Upper lobe of right lung (tissue), 1 donor: ENCODE data around the gene EPB41L1. TPM values are rescaled to one million over a fixed set of nuclear protein-coding genes. Genes with fewer than 3 reads are reported as not detected.
A peak's percentile ranks its signal among the peaks of the same experiment; 100 is the strongest.

Experiments
- ATAC-seq: fragments of 200-7000 bp; cut with Tn5 transposase; one replicate; pipeline ENCODE4 v1.9.1; 2020; ENCODE audit warnings: mild to moderate bottlenecking, moderate library complexity
- DNase-seq: peaks from one replicate; pipeline ENCODE4 v3.0.0-alpha.2; 2020
- H3K27ac ChIP-seq: fragments of 200-600 bp; one replicate; pipeline ENCODE4 v1.8.0; 2022
- H3K27me3 ChIP-seq: fragments of 200-600 bp; one replicate; pipeline ENCODE4 v1.8.0; 2022; ENCODE audit warnings: mild to moderate bottlenecking
- H3K36me3 ChIP-seq: fragments of 200-600 bp; one replicate; pipeline ENCODE4 v1.8.0; 2022
- H3K4me1 ChIP-seq: fragments of 200-600 bp; one replicate; pipeline ENCODE4 v1.8.0; 2022
- H3K4me3 ChIP-seq: fragments of 200-600 bp; one replicate; pipeline ENCODE4 v1.8.0; 2022; ENCODE audit warnings: mild to moderate bottlenecking
- H3K9me3 ChIP-seq: fragments of 200-600 bp; one replicate; pipeline ENCODE4 v1.8.0; 2022
- CTCF ChIP-seq: fragments of 200-600 bp; IDR thresholded peaks from one replicate; pipeline ENCODE4 v1.8.0; 2022; ENCODE audit warnings: antibody characterized with exemption
- intact Hi-C: fragments of 100-400 bp; cut with DNase I; formaldehyde crosslinking; loops from one replicate; pipeline ENCODE4 v1.11.0; 2022
- total RNA-seq: library from RNA; stranded (reverse); fragmentation: NEBNext Ultra II Directional; extraction: Animal tissue kit (Norgen Biotek cat#: 25700); gene quantifications from one replicate; pipeline ENCODE4 v1.2.1, GENCODE V29; 2021
- donor health status: DM: no; HTN: yes; CAD: no; lungs with severe emphysema.

The EPB41L1 gene
- total RNA-seq, 1 donor from 2014 or later: 61.4 TPM

DNA sequence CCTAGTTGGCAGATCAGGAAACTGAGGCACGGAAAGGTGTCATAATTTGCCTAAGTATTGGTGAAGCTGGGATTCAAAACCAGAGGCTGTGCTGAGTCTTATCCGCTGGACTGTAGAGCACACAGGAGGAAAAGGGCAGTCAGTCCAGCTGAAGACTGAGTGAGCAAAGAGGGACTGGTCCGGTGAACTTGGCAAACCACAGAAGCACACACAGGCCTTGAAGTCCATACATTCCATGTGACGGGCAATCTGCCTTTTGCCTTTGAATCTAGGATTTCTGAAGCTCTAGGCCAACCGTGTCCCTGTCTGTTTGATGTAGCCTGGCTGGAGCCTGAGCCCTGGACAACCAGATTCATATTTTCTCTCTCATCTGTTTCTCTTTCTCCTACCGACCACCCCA, 34.3 kb upstream of the EPB41L1 start:
- Histone ChIP-seq H3K9me3 (no peaks in the 10 kb centered on the region), H3K4me1 (peaks cover 20% of the 10 kb centered on the region), H3K36me3 (no peaks in the 10 kb centered on the region), H3K4me3 (no peak overlapping the region), H3K27me3 (no peaks in the 10 kb centered on the region), H3K27ac (no peak overlapping the region)
- no peak for TF ChIP-seq CTCF
- DNase-seq (no peak), ATAC-seq (no peak)
- intact Hi-C loops: no loop called here

- no peak for TF ChIP-seq CTCF
- no peaks in the 10 kb centered on the region for H3K36me3 ChIP-seq
- no peaks in the 10 kb centered on the region for H3K27me3 ChIP-seq
- H3K4me1 ChIP-seq: peaks cover 20% of the 10 kb centered on the region
- DNase-seq (no peak), ATAC-seq (no peak)
- H3K4me3 ChIP-seq: no peak overlapping the region
- intact Hi-C loops: no loop called here
- H3K9me3 ChIP-seq: no peaks in the 10 kb centered on the region
- no peak overlapping the region for H3K27ac ChIP-seq
These were observed 33.5 kb upstream of the EPB41L1 start for GRCh38 chr20:36120991-36121390.

- H3K4me1 ChIP-seq: peaks cover 17% of the 10 kb centered on the region
- H3K27me3 ChIP-seq: no peaks in the 10 kb centered on the region
- no peak overlapping the region for H3K4me3 ChIP-seq
- ATAC-seq (peak; percentile 92), DNase-seq (peak; percentile 90)
- peak overlapping the region; percentile 20 for H3K27ac ChIP-seq
- H3K36me3 ChIP-seq: no peaks in the 10 kb centered on the region
- intact Hi-C loops: no loop called here
- no peak for TF ChIP-seq CTCF
- H3K9me3 ChIP-seq: no peaks in the 10 kb centered on the region
These were observed 32.3 kb upstream of the EPB41L1 start for GRCh38 chr20:36121981-36122930.

GRCh38 chr20:36122931-36123288, 31.6 kb upstream of the EPB41L1 start:
- no peak for ATAC-seq
- H3K4me1 ChIP-seq: peaks cover 10% of the 10 kb centered on the region
- H3K27ac ChIP-seq: no peak overlapping the region
- H3K4me3 ChIP-seq: no peak overlapping the region
- H3K36me3 ChIP-seq: no peaks in the 10 kb centered on the region
- H3K27me3 ChIP-seq: no peaks in the 10 kb centered on the region
- no peak for TF ChIP-seq CTCF
- no peak for DNase-seq
- H3K9me3 ChIP-seq: no peaks in the 10 kb centered on the region
- intact Hi-C loops: no loop called here

DNA sequence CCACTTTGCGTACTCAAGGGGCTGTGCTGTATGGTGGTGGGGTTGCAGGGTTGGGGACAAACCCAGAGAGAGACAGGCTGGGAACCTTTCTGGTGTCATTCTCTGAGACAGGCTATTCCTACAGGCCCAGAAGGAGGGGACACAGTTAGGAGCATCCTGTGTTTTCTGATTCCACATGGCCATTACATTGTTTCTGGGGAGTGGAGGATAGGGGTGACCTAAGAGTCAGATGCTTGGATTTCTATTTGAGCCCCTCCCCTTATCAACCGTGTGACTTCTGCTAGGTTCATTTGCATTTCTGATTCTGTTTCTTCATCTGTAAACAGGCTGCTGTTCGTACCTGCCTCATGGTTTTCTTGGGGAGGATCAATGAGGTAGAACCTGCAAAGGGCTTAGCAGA, 29.4 kb upstream of the EPB41L1 start:
- intact Hi-C loops: no loop called here
- no peak for DNase-seq
- Histone ChIP-seq H3K4me3 (no peak overlapping the region), H3K4me1 (peaks cover 6% of the 10 kb centered on the region), H3K36me3 (no peaks in the 10 kb centered on the region), H3K9me3 (no peaks in the 10 kb centered on the region), H3K27me3 (no peaks in the 10 kb centered on the region), H3K27ac (no peak overlapping the region)
- no peak for ATAC-seq
- TF ChIP-seq CTCF: no peak
